ENCODE data around the gene PC.

DNA sequence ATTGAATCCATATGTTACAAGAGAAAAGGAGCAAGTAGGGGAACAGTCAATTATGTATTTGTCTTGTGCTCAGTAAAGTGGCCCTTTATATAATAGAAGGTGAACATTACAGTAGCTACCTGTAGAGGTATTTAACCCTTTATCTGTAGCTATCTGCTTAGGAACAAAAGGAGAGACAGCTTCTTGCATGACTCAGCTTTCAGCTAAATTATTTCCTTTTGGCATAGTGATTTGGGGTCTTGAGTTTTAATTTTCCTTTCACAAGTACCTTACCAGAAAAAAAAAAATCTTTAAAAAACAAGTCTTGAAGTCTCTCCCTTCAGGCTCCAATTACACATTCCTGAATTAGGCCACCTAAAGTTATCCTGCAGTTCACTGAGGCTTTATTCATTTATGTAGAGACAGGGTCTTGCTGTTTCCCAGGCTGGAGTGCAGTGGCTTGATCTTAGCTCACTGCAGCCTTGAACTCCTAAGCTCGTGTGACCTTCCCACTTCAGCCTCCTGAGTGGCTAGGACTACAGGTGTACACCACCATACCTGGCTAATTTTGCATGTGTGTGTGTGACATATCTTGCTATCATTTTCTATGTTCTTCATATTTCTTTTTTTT lies 147.5 kb downstream of the PC start:
- TF ChIP-seq CTCF (conservative IDR thresholded peaks at IDR 0.05; ENCODE audit: low read depth, low read length) (no peak), EZH2phosphoT487 (IDR thresholded peaks at IDR 0.05; ENCODE audit: borderline replicate concordance, low read length) (no peak)

Measured in PC-3 (cell line).